Measurements from ENCODE around the gene PIK3C3. TPM values are rescaled to one million over a fixed set of nuclear protein-coding genes. Genes with fewer than 3 reads are reported as not detected.
A peak's percentile ranks its signal among the peaks of the same experiment; 100 is the strongest.
"Not testable (repeated sequence)": the region's sequence is repeated elsewhere in the genome, so short reads cannot be mapped to it uniquely, and the experiment has no call there.

Gene PIK3C3
- total RNA-seq, 2 experiments from 2014 or later = 52.8 to 56.7 TPM

- H3K4me3 Mint-ChIP-seq = no peak overlapping the region
- no peaks in the 10 kb centered on the region for H3K9me3 Mint-ChIP-seq
- no peak for DNase-seq
- H3K4me1 Mint-ChIP-seq = no peaks in the 10 kb centered on the region
- H3K36me3 Mint-ChIP-seq = peaks cover 2% of the 10 kb centered on the region
- no peak overlapping the region for H3K27ac Mint-ChIP-seq
- no peaks in the 10 kb centered on the region for H3K27me3 Mint-ChIP-seq
These were observed 140.8 kb downstream of the PIK3C3 start for GRCh38 chr18:42095732-42096377.

- Mint-ChIP-seq H3K27me3 (no peaks in the 10 kb centered on the region), H3K27ac (no peak overlapping the region), H3K4me1 (no peaks in the 10 kb centered on the region), H3K36me3 (no peaks in the 10 kb centered on the region), H3K4me3 (no peak overlapping the region), H3K9me3 (no peaks in the 10 kb centered on the region)
- no peak for DNase-seq
These were observed 145.2 kb downstream of the PIK3C3 start for GRCh38 chr18:42100248-42100647.

GRCh38 chr18:42100911-42101310 lies 145.9 kb downstream of the PIK3C3 start:
- H3K36me3 Mint-ChIP-seq = no peaks in the 10 kb centered on the region
- H3K9me3 Mint-ChIP-seq = no peaks in the 10 kb centered on the region
- no peak overlapping the region for H3K27ac Mint-ChIP-seq
- no peaks in the 10 kb centered on the region for H3K27me3 Mint-ChIP-seq
- H3K4me3 Mint-ChIP-seq = no peak overlapping the region
- H3K4me1 Mint-ChIP-seq = no peaks in the 10 kb centered on the region
- DNase-seq = no peak

- no peak overlapping the region for H3K4me3 Mint-ChIP-seq
- no peaks in the 10 kb centered on the region for H3K9me3 Mint-ChIP-seq
- no peaks in the 10 kb centered on the region for H3K36me3 Mint-ChIP-seq
- no peaks in the 10 kb centered on the region for H3K27me3 Mint-ChIP-seq
- H3K4me1 Mint-ChIP-seq = no peaks in the 10 kb centered on the region
- no peak overlapping the region for H3K27ac Mint-ChIP-seq
- no peak for DNase-seq
These were observed 150.4 kb downstream of the PIK3C3 start for GRCh38 chr18:42105394-42105793.

- Mint-ChIP-seq H3K4me1 (no peaks in the 10 kb centered on the region), H3K9me3 (no peaks in the 10 kb centered on the region), H3K4me3 (no peak overlapping the region), H3K27ac (no peak overlapping the region), H3K27me3 (no peaks in the 10 kb centered on the region), H3K36me3 (no peaks in the 10 kb centered on the region)
- DNase-seq = no peak
These were observed 151.8 kb downstream of the PIK3C3 start for GRCh38 chr18:42106784-42107183.

GRCh38 chr18:42107287-42107686 lies 152.3 kb downstream of the PIK3C3 start:
- no peak overlapping the region for H3K4me3 Mint-ChIP-seq
- no peak overlapping the region for H3K27ac Mint-ChIP-seq
- DNase-seq = no peak
- H3K27me3 Mint-ChIP-seq = no peaks in the 10 kb centered on the region
- H3K9me3 Mint-ChIP-seq = no peaks in the 10 kb centered on the region
- H3K36me3 Mint-ChIP-seq = no peaks in the 10 kb centered on the region
- H3K4me1 Mint-ChIP-seq = no peaks in the 10 kb centered on the region

- H3K27ac Mint-ChIP-seq = no peak overlapping the region
- H3K36me3 Mint-ChIP-seq = no peaks in the 10 kb centered on the region
- no peak for DNase-seq
- H3K4me1 Mint-ChIP-seq = no peaks in the 10 kb centered on the region
- no peaks in the 10 kb centered on the region for H3K27me3 Mint-ChIP-seq
- no peaks in the 10 kb centered on the region for H3K9me3 Mint-ChIP-seq
- no peak overlapping the region for H3K4me3 Mint-ChIP-seq
These were observed 152.8 kb downstream of the PIK3C3 start for GRCh38 chr18:42107691-42108450.

- peaks cover 13% of the 10 kb centered on the region for H3K4me1 Mint-ChIP-seq
- H3K9me3 Mint-ChIP-seq, DNase-seq, H3K4me3 Mint-ChIP-seq, H3K27me3 Mint-ChIP-seq, H3K36me3 Mint-ChIP-seq, H3K27ac Mint-ChIP-seq: not testable (repeated sequence)
These were observed 157.1 kb downstream of the PIK3C3 start for GRCh38 chr18:42112147-42112546.

- Mint-ChIP-seq H3K9me3 (no peaks in the 10 kb centered on the region), H3K27me3 (no peaks in the 10 kb centered on the region), H3K4me3 (no peak overlapping the region), H3K27ac (no peak overlapping the region), H3K36me3 (no peaks in the 10 kb centered on the region), H3K4me1 (peaks cover 13% of the 10 kb centered on the region)
- DNase-seq = no peak
These were observed 157.8 kb downstream of the PIK3C3 start for GRCh38 chr18:42112657-42113420.

- Mint-ChIP-seq H3K4me3 (no peak overlapping the region), H3K4me1 (peaks cover 13% of the 10 kb centered on the region), H3K27ac (peak overlapping the region; percentile 73), H3K36me3 (no peaks in the 10 kb centered on the region), H3K9me3 (no peaks in the 10 kb centered on the region), H3K27me3 (peaks cover 2% of the 10 kb centered on the region)
- no peak for DNase-seq
These were observed 158.6 kb downstream of the PIK3C3 start for GRCh38 chr18:42113529-42114191.

- no peaks in the 10 kb centered on the region for H3K9me3 Mint-ChIP-seq
- peak overlapping the region; percentile 73 for H3K27ac Mint-ChIP-seq
These were observed 159.4 kb downstream of the PIK3C3 start for GRCh38 chr18:42114310-42114943.

GRCh38 chr18:42126586-42126985 lies 171.6 kb downstream of the PIK3C3 start:
- H3K4me3 Mint-ChIP-seq = no peak overlapping the region
- H3K27me3 Mint-ChIP-seq = peaks cover 4% of the 10 kb centered on the region
- H3K9me3 Mint-ChIP-seq = no peaks in the 10 kb centered on the region
- H3K27ac Mint-ChIP-seq = no peak overlapping the region
- no peak for DNase-seq
- H3K4me1 Mint-ChIP-seq = no peaks in the 10 kb centered on the region
- H3K36me3 Mint-ChIP-seq = peaks cover 2% of the 10 kb centered on the region

More at GRCh38 chr18:42114310-42114943, 159.4 kb downstream of the PIK3C3 start:
- peaks cover 13% of the 10 kb centered on the region for H3K4me1 Mint-ChIP-seq
- H3K27me3 Mint-ChIP-seq = peaks cover 3% of the 10 kb centered on the region
- DNase-seq = peak; percentile 45
- H3K36me3 Mint-ChIP-seq = no peaks in the 10 kb centered on the region
- H3K4me3 Mint-ChIP-seq = no peak overlapping the region

GRCh38 chr18:42131066-42131929 lies 176.3 kb downstream of the PIK3C3 start:
- Mint-ChIP-seq H3K4me3 (no peak overlapping the region), H3K27me3 (peaks cover 5% of the 10 kb centered on the region), H3K27ac (no peak overlapping the region), H3K9me3 (no peaks in the 10 kb centered on the region), H3K36me3 (peaks cover 2% of the 10 kb centered on the region), H3K4me1 (no peaks in the 10 kb centered on the region)
- DNase-seq = no peak

GRCh38 chr18:42131930-42132244 lies 176.9 kb downstream of the PIK3C3 start:
- Mint-ChIP-seq H3K36me3 (peaks cover 2% of the 10 kb centered on the region), H3K27me3 (peaks cover 5% of the 10 kb centered on the region), H3K27ac (no peak overlapping the region), H3K4me1 (no peaks in the 10 kb centered on the region), H3K4me3 (no peak overlapping the region), H3K9me3 (no peaks in the 10 kb centered on the region)
- no peak for DNase-seq
